ENCODE measurements around the gene NUDT22.

GRCh38 chr11:64255135-64256128, 29.4 kb downstream of the NUDT22 start:
- no peak for TF ChIP-seq REST (IDR thresholded peaks at IDR 0.05; ENCODE audit: low read depth)
- no peak for TF ChIP-seq TAF1 (IDR thresholded peaks at IDR 0.05; ENCODE audit: low read depth)
- TF ChIP-seq RAD21 (IDR thresholded peaks at IDR 0.05; ENCODE audit: low read depth): no peak
- no peak for TF ChIP-seq NFIC (IDR thresholded peaks at IDR 0.05)
